Loucy (cell line): Measurements from ENCODE around the gene TRIM15.

Experiments used
- CTCF ChIP-seq: fragments of 200-600 bp; sonication (generic); conservative IDR thresholded peaks from 2 replicates; pipeline ENCODE4 v1.5.1; 2014; ENCODE audit warnings: mild to moderate bottlenecking, antibody characterized with exemption, low read length
- EZH2phosphoT487 ChIP-seq: fragments of 200-600 bp; IDR thresholded peaks from 2 replicates; pipeline ENCODE4 v1.6.1; 2018; ENCODE audit warnings: antibody characterized with exemption, mild to moderate bottlenecking, moderate library complexity, borderline replicate concordance

GRCh38 chr6:30144811-30145210 is 18.5 kb upstream of the TRIM15 start:
- no peak for TF ChIP-seq CTCF
- TF ChIP-seq EZH2phosphoT487 = no peak
